ENCODE measurements around the gene H6PD.

- TF ChIP-seq ZNF274 (IDR thresholded peaks at IDR 0.05; ENCODE audit: low read length) (no peak), ZNF274 (tag by site-specific recombination; IDR thresholded peaks at IDR 0.05; ENCODE audit: borderline replicate concordance) (no peak), CTCF (tag by site-specific recombination; IDR thresholded peaks at IDR 0.05) (no peak), ZNF18 (tag by site-specific recombination; IDR thresholded peaks at IDR 0.05) (no peak), ZBTB17 (tag by site-specific recombination; IDR thresholded peaks at IDR 0.05) (no peak), IKZF3 (tag by site-specific recombination; IDR thresholded peaks at IDR 0.05) (no peak), KLF1 (tag by site-specific recombination; IDR thresholded peaks at IDR 0.05) (no peak)
These were observed 76.5 kb downstream of the H6PD start for GRCh38 chr1:9311029-9311428.
